Osteocyte (in vitro differentiated cells): ENCODE results near the gene EXOC3. TPM values are rescaled to one million over a fixed set of nuclear protein-coding genes. Genes with fewer than 3 reads are reported as not detected.

ENCODE experiments used
- DNase-seq: peaks from one replicate; pipeline ENCODE4 v3.0.0; 2021; ENCODE audit warnings: mixed read lengths; ENCODE audit not compliant: unreplicated experiment; ENCODE audit errors: extremely low spot score
- H3K27ac Mint-ChIP-seq: one replicate; pipeline ENCODE4 v1.8.0; 2021; ENCODE audit warnings: mild to moderate bottlenecking, mixed read lengths; ENCODE audit not compliant: unreplicated experiment
- H3K27me3 Mint-ChIP-seq: one replicate; pipeline ENCODE4 v1.8.0; 2021; ENCODE audit warnings: mixed read lengths; ENCODE audit not compliant: unreplicated experiment
- H3K36me3 Mint-ChIP-seq: one replicate; pipeline ENCODE4 v1.8.0; 2021; ENCODE audit warnings: mixed read lengths; ENCODE audit not compliant: unreplicated experiment
- H3K4me1 Mint-ChIP-seq: one replicate; pipeline ENCODE4 v1.8.0; 2021; ENCODE audit warnings: mixed read lengths; ENCODE audit not compliant: unreplicated experiment
- H3K4me3 Mint-ChIP-seq: one replicate; pipeline ENCODE4 v1.8.0; 2021; ENCODE audit warnings: mild to moderate bottlenecking, moderate library complexity, mixed read lengths; ENCODE audit not compliant: unreplicated experiment
- H3K9me3 Mint-ChIP-seq: one replicate; pipeline ENCODE4 v1.8.0; 2021; ENCODE audit warnings: mixed read lengths; ENCODE audit not compliant: unreplicated experiment
- total RNA-seq: library from RNA; stranded (reverse); gene quantifications from 2 replicates; pipeline ENCODE4 v1.2.1, GENCODE V29; 2021
- TF ChIP-seq, protein P1 (sequence below): fragments of 200-600 bp; sonication (generic); IDR thresholded peaks from 2 replicates; pipeline ENCODE4 v1.5.0; 2021; ENCODE audit warnings: antibody characterized with exemption, mild to moderate bottlenecking, moderate library complexity

EXOC3 gene
- total RNA-seq, 1 donor from 2014 or later = 81.4 TPM

DNA sequence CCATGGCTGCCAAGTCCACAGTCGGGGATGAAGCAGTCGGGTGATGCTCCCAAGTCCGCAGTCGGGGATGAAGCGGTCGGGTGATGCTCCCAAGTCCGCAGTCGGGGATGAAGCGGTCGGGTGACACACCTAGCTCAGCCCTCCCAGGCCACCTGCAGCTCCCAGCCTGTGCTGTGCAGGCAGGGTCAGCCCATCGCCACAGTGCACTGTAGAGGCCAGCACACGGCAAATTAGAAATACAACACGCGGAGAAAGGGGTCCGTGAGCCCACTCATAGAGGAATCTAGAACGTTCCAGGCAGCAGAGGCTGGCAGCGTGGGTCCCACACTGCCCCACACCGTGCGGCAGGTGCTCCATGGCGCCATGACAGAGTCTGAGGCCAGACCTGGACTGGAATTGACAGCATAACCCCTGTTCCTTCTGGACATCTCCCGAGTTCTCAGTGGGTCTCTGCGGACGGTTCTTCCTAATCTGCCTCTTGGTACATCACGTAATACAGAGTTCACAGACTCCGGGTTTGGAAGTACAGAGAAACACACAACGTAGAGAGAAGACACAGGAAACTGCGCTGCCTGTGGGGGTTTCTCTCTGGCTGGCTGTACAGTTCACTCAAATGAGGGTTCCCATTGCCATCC is 7.7 kb upstream of the EXOC3 start:
- H3K27ac Mint-ChIP-seq = no peak overlapping the region
- H3K27me3 Mint-ChIP-seq = no peaks in the 10 kb centered on the region
- TF ChIP-seq, protein P1, sequence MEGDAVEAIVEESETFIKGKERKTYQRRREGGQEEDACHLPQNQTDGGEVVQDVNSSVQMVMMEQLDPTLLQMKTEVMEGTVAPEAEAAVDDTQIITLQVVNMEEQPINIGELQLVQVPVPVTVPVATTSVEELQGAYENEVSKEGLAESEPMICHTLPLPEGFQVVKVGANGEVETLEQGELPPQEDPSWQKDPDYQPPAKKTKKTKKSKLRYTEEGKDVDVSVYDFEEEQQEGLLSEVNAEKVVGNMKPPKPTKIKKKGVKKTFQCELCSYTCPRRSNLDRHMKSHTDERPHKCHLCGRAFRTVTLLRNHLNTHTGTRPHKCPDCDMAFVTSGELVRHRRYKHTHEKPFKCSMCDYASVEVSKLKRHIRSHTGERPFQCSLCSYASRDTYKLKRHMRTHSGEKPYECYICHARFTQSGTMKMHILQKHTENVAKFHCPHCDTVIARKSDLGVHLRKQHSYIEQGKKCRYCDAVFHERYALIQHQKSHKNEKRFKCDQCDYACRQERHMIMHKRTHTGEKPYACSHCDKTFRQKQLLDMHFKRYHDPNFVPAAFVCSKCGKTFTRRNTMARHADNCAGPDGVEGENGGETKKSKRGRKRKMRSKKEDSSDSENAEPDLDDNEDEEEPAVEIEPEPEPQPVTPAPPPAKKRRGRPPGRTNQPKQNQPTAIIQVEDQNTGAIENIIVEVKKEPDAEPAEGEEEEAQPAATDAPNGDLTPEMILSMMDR = no peak
- no peaks in the 10 kb centered on the region for H3K9me3 Mint-ChIP-seq
- no peak overlapping the region for H3K4me3 Mint-ChIP-seq
- H3K4me1 Mint-ChIP-seq = peaks cover 23% of the 10 kb centered on the region
- H3K36me3 Mint-ChIP-seq = peaks cover 15% of the 10 kb centered on the region
- DNase-seq = no peak

DNA sequence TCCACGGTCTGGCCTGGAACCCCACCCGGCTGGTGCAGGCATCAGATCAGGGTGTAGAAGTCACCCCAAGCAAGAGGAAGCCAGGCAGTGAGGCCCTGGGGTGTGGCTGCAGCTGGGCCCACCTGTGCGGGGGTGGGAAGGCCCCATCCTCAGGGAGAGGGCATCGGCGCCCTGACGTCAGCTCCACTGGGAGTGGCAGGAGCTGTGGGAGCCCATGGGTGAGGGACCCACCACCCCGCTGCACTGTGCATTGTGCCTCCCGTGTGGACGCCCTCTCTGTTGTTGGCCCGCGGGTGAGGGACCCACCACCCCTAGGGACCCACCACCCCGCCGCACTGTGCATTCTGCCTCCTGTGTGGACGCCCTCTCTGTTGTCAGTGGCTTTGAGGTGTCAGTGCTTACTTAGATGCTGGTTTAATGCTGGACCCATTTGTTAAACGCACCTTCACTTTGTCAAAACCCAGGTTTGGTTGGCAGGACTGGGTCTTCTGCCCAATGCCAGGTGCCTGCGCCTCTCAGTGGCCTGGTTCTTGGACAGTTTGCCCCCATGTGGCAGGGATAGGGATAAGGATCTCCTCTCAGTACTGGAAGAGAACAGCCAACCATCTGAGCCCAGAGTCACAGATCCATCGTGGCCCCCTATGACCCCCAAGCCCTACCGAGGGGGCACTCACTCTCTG is 6.9 kb upstream of the EXOC3 start:
- TF ChIP-seq, protein P1 = peak; percentile 62
- H3K27me3 Mint-ChIP-seq = no peaks in the 10 kb centered on the region
- H3K27ac Mint-ChIP-seq = peak overlapping the region; percentile 69
- no peak for DNase-seq
- H3K36me3 Mint-ChIP-seq = peaks cover 15% of the 10 kb centered on the region
- peaks cover 21% of the 10 kb centered on the region for H3K4me1 Mint-ChIP-seq
- no peak overlapping the region for H3K4me3 Mint-ChIP-seq
- H3K9me3 Mint-ChIP-seq = no peaks in the 10 kb centered on the region

DNA sequence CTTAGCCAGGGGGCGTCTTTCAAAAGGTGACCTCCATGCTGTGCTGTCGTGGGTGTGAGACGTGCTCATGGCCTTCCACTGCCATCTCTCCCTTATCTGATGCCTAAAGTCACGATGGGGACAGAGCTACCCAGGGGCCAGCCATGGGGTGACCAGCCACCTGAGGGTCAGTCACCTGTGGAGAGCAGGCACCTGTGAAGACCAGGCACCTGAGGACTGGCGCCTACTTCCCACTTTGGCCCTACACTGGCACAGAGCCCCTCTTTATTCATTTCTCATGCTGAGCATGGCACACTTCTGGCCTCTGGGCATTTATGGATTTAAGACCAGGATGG is 6.4 kb upstream of the EXOC3 start:
- Mint-ChIP-seq H3K4me1 (peaks cover 20% of the 10 kb centered on the region), H3K4me3 (no peak overlapping the region), H3K27me3 (no peaks in the 10 kb centered on the region), H3K27ac (peak overlapping the region; percentile 38), H3K9me3 (no peaks in the 10 kb centered on the region), H3K36me3 (peaks cover 15% of the 10 kb centered on the region)
- TF ChIP-seq, protein P1 = no peak
- no peak for DNase-seq

DNA sequence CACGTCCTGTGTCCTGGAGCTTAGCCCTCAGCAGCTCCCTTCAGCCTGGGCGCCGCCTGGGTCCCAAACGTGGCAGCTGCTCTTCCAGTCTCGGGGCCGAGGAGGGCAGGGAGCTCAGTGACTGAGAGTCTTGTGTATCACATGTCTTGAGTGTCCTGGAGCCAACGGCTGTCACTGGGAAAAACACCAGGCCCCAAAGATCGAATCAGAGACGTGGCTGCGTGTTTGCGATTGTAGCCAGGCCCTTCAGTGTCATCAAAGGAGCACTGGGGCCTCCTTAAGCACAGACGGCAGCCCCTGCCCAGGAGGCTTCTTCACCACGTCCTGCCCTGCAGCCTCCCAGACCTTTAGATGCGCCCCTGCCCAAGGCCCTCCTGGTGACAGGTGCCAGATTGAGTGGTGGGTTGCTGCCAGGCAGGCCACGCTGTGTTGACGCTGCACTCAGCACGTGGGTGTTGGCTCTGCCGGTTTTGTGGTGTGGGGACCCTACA is 5.7 kb upstream of the EXOC3 start:
- H3K9me3 Mint-ChIP-seq = no peaks in the 10 kb centered on the region
- TF ChIP-seq, protein P1 = no peak
- no peaks in the 10 kb centered on the region for H3K27me3 Mint-ChIP-seq
- no peak for DNase-seq
- H3K36me3 Mint-ChIP-seq = peaks cover 14% of the 10 kb centered on the region
- H3K4me3 Mint-ChIP-seq = no peak overlapping the region
- H3K27ac Mint-ChIP-seq = no peak overlapping the region
- peaks cover 20% of the 10 kb centered on the region for H3K4me1 Mint-ChIP-seq

DNA sequence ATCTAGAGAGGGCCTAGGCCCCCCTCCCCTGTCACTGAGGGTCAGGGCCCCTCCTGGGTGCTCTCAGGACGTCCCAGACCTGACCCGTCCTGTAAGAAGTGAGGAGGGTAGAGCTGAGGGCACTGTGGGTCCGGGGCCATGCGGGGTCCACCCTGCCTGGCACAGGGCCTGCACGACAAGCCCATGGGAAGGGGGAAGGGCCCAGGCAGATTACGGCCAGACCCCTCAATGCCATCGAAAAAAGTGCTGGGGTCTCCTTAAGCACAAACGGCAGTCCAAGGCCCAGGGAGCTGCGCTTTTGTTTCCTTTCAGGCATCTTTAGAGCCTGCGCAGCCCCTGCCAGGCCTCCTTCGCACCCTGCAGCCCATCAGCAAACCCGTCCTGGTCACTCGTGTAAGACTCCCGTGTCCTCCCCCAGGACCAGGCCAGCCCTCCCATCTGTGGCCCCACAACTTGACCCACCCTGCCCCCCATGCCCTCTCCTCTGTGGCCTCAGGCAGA is 4.4 kb upstream of the EXOC3 start:
- Mint-ChIP-seq H3K4me3 (no peak overlapping the region), H3K27ac (no peak overlapping the region), H3K36me3 (peaks cover 9% of the 10 kb centered on the region), H3K9me3 (no peaks in the 10 kb centered on the region), H3K4me1 (peaks cover 25% of the 10 kb centered on the region), H3K27me3 (no peaks in the 10 kb centered on the region)
- TF ChIP-seq, protein P1 = no peak
- no peak for DNase-seq
